KBM-7 (cell line): ENCODE data around the gene ABCB9.
A peak's percentile ranks its signal among the peaks of the same experiment; 100 is the strongest.

Experiments used
- DNase-seq: peaks from one replicate; pipeline ENCODE4 v3.0.0-alpha.2; 2015
- in situ Hi-C: fragments of 300-500 bp; cut with MboI; formaldehyde crosslinking; loops from 2 replicates; pipeline ENCODE4 v1.14.3; 2020; ENCODE audit warnings: low sequenced_read_pairs, low pct_unique_long_range_greater_than_20kb, mixed read lengths

ABCB9 gene

GRCh38 chr12:122969676-122970075 is 3.4 kb upstream of the ABCB9 start:
- in situ Hi-C loops = no loop called here
- DNase-seq = no peak

- in situ Hi-C loops = no loop called here
- DNase-seq = no peak
Observed at GRCh38 chr12:122968104-122968503, 1.8 kb upstream of the ABCB9 start.

GRCh38 chr12:122966743-122967550 is 684 bp upstream of the ABCB9 start:
- in situ Hi-C loops = no loop called here
- no peak for DNase-seq

- no peak for DNase-seq
- in situ Hi-C loops = no loop called here
Observed at GRCh38 chr12:122965321-122965751, 927 bp downstream of the ABCB9 start.

GRCh38 chr12:122964439-122965257 is 1.6 kb downstream of the ABCB9 start:
- DNase-seq = no peak
- in situ Hi-C loops = no loop called here

GRCh38 chr12:122963941-122964265 is 2.4 kb downstream of the ABCB9 start:
- DNase-seq = no peak
- in situ Hi-C loops = no loop called here

GRCh38 chr12:122961531-122962329 is 4.5 kb downstream of the ABCB9 start:
- DNase-seq = no peak
- in situ Hi-C loops = no loop called here

GRCh38 chr12:122960193-122960569 is 6.1 kb downstream of the ABCB9 start:
- no peak for DNase-seq
- in situ Hi-C loops = no loop called here

GRCh38 chr12:122959566-122960192 is 6.6 kb downstream of the ABCB9 start:
- no peak for DNase-seq
- in situ Hi-C loops = no loop called here

- in situ Hi-C loops = no loop called here
- no peak for DNase-seq
Observed at GRCh38 chr12:122958198-122958888, 7.9 kb downstream of the ABCB9 start.

- DNase-seq = no peak
- in situ Hi-C loops = no loop called here
Observed at GRCh38 chr12:122956035-122956434, 10.2 kb downstream of the ABCB9 start.

GRCh38 chr12:122955156-122955555 is 11.1 kb downstream of the ABCB9 start:
- in situ Hi-C loops = no loop called here
- DNase-seq = no peak

GRCh38 chr12:122951979-122952892 is 14.0 kb downstream of the ABCB9 start:
- peak; percentile 74 for DNase-seq
- in situ Hi-C loops = no loop called here

- in situ Hi-C loops = no loop called here
- no peak for DNase-seq
Observed at GRCh38 chr12:122951406-122951805, 14.9 kb downstream of the ABCB9 start.

- in situ Hi-C loops = loop anchor here (10.0 kb wide), 1 partner anchor 95 kb away; no protein-coding TSS in a partner anchor
- DNase-seq = no peak
Observed at GRCh38 chr12:122949816-122950675, 16.2 kb downstream of the ABCB9 start.

GRCh38 chr12:122949405-122949804 is 16.9 kb downstream of the ABCB9 start:
- in situ Hi-C loops = loop anchor here (10.0 kb wide), 1 partner anchor 95 kb away; no protein-coding TSS in a partner anchor
- DNase-seq = no peak

GRCh38 chr12:122948605-122949004 is 17.7 kb downstream of the ABCB9 start:
- in situ Hi-C loops = loop anchor here (10.0 kb wide), 1 partner anchor 94 kb away; no protein-coding TSS in a partner anchor
- DNase-seq = no peak
